IPS-18a (cell line): Measurements from ENCODE around the gene PRPS2.

Source experiments
- H3K27ac ChIP-seq: one replicate; pipeline ENCODE4 v1.5.1; 2013; ENCODE audit warnings: low read length
- H3K27me3 ChIP-seq: one replicate; pipeline ENCODE4 v1.6.1; 2013; ENCODE audit warnings: mild to moderate bottlenecking, low read length; ENCODE audit not compliant: control insufficient read depth, insufficient read depth
- H3K36me3 ChIP-seq: one replicate; pipeline ENCODE4 v1.6.1; 2013; ENCODE audit warnings: low read depth, low read length; ENCODE audit not compliant: control insufficient read depth
- H3K4me1 ChIP-seq: one replicate; pipeline ENCODE4 v1.6.1; 2013; ENCODE audit warnings: low read depth, low read length; ENCODE audit not compliant: control insufficient read depth
- H3K4me3 ChIP-seq: one replicate; pipeline ENCODE4 v1.5.1; 2013; ENCODE audit warnings: low read length
- H3K9ac ChIP-seq: one replicate; pipeline ENCODE4 v1.6.1; 2013; ENCODE audit warnings: mild to moderate bottlenecking, low read length, moderate library complexity
- H3K9me3 ChIP-seq: one replicate; pipeline ENCODE4 v1.6.1; 2013; ENCODE audit warnings: low read depth, low read length; ENCODE audit not compliant: control insufficient read depth

PRPS2 gene

GRCh38 chrX:12867685-12868084, 76.5 kb downstream of the PRPS2 start:
- H3K36me3 ChIP-seq = no peaks in the 10 kb centered on the region
- no peak overlapping the region for H3K27ac ChIP-seq
- no peaks in the 10 kb centered on the region for H3K9me3 ChIP-seq
- H3K4me1 ChIP-seq = peaks cover 8% of the 10 kb centered on the region
- no peak overlapping the region for H3K9ac ChIP-seq
- H3K4me3 ChIP-seq = no peak overlapping the region
- no peaks in the 10 kb centered on the region for H3K27me3 ChIP-seq

- H3K9me3 ChIP-seq = no peaks in the 10 kb centered on the region
- H3K4me3 ChIP-seq = no peak overlapping the region
- H3K36me3 ChIP-seq = no peaks in the 10 kb centered on the region
- no peaks in the 10 kb centered on the region for H3K27me3 ChIP-seq
- no peak overlapping the region for H3K9ac ChIP-seq
- peaks cover 8% of the 10 kb centered on the region for H3K4me1 ChIP-seq
- no peak overlapping the region for H3K27ac ChIP-seq
Observed at GRCh38 chrX:12868747-12869146, 77.5 kb downstream of the PRPS2 start.

GRCh38 chrX:12871257-12871656, 80.0 kb downstream of the PRPS2 start:
- no peak overlapping the region for H3K4me3 ChIP-seq
- no peaks in the 10 kb centered on the region for H3K27me3 ChIP-seq
- H3K36me3 ChIP-seq = no peaks in the 10 kb centered on the region
- peaks cover 8% of the 10 kb centered on the region for H3K4me1 ChIP-seq
- no peak overlapping the region for H3K27ac ChIP-seq
- no peaks in the 10 kb centered on the region for H3K9me3 ChIP-seq
- H3K9ac ChIP-seq = no peak overlapping the region

- Histone ChIP-seq H3K4me1 (peaks cover 8% of the 10 kb centered on the region), H3K9me3 (no peaks in the 10 kb centered on the region), H3K4me3 (no peak overlapping the region), H3K27me3 (no peaks in the 10 kb centered on the region), H3K27ac (no peak overlapping the region), H3K9ac (no peak overlapping the region), H3K36me3 (no peaks in the 10 kb centered on the region)
Observed at GRCh38 chrX:12872741-12873140, 81.5 kb downstream of the PRPS2 start.
